Karpas-422 (cell line): ENCODE results near the gene NTM. TPM values are rescaled to one million over a fixed set of nuclear protein-coding genes. Genes with fewer than 3 reads are reported as not detected.

Source experiments
- DNase-seq: peaks from one replicate; pipeline ENCODE4 v3.0.0-alpha.2; 2015
- H2AFZ ChIP-seq: fragments of 200-600 bp; sonication (generic); 2 replicates; pipeline ENCODE4 v1.6.1; 2014; ENCODE audit warnings: antibody characterized with exemption, low read length, mixed read lengths
- H3K27ac ChIP-seq: fragments of 200-600 bp; sonication (generic); 2 replicates; pipeline ENCODE4 v1.5.1; 2014; ENCODE audit warnings: mild to moderate bottlenecking, low read length, moderate library complexity
- H3K27me3 ChIP-seq: fragments of 200-600 bp; sonication (generic); 2 replicates; pipeline ENCODE4 v1.6.1; 2014; ENCODE audit warnings: low read length, mixed read lengths
- H3K36me3 ChIP-seq: fragments of 200-600 bp; sonication (generic); 2 replicates; pipeline ENCODE4 v1.6.1; 2014; ENCODE audit warnings: low read length, mixed read lengths; ENCODE audit not compliant: insufficient read depth
- H3K4me1 ChIP-seq: fragments of 200-600 bp; sonication (generic); 2 replicates; pipeline ENCODE4 v1.6.1; 2014; ENCODE audit warnings: mild to moderate bottlenecking, low read length, mixed read lengths
- H3K4me2 ChIP-seq: fragments of 200-600 bp; sonication (generic); 2 replicates; pipeline ENCODE4 v1.6.1; 2014; ENCODE audit warnings: low read length, low read depth, mild to moderate bottlenecking; ENCODE audit not compliant: poor library complexity, severe bottlenecking
- H3K4me3 ChIP-seq: fragments of 200-600 bp; sonication (generic); 2 replicates; pipeline ENCODE4 v1.5.1; 2014; ENCODE audit warnings: mild to moderate bottlenecking, antibody characterized with exemption, low read length, mixed read lengths
- H3K79me2 ChIP-seq: fragments of 200-600 bp; sonication (generic); 2 replicates; pipeline ENCODE4 v1.6.1; 2014; ENCODE audit warnings: mild to moderate bottlenecking, low read length, mixed read lengths
- H3K9ac ChIP-seq: fragments of 200-600 bp; sonication (generic); 2 replicates; pipeline ENCODE4 v1.6.0; 2014; ENCODE audit warnings: low read length
- H3K9me2 ChIP-seq: fragments of 200-600 bp; sonication (generic), shearing (Covaris generic); replicated peaks from 2 replicates; pipeline ENCODE4 v1.6.0; 2014; ENCODE audit warnings: mild to moderate bottlenecking, low read length, moderate library complexity; ENCODE audit not compliant: insufficient read depth
- H3K9me3 ChIP-seq: fragments of 300-700, 200-600 bp; sonication (generic); 2 replicates; pipeline ENCODE4 v1.6.1; 2014; ENCODE audit warnings: low read length, mixed read lengths
- H4K20me1 ChIP-seq: fragments of 200-600 bp; sonication (generic); 2 replicates; pipeline ENCODE4 v1.6.1; 2014; ENCODE audit warnings: mild to moderate bottlenecking, antibody characterized with exemption, low read length, low read depth; ENCODE audit not compliant: insufficient read depth
- total RNA-seq: library from RNA; depleted of rRNA; stranded (reverse); fragments of >200 nt; shearing (Covaris generic); gene quantifications from 2 replicates; pipeline ENCODE4 v1.2.3, GENCODE V29; 2014; ENCODE audit warnings: low replicate concordance

NTM gene
- total RNA-seq, 1 experiment from 2014 or later, result not detected

DNA sequence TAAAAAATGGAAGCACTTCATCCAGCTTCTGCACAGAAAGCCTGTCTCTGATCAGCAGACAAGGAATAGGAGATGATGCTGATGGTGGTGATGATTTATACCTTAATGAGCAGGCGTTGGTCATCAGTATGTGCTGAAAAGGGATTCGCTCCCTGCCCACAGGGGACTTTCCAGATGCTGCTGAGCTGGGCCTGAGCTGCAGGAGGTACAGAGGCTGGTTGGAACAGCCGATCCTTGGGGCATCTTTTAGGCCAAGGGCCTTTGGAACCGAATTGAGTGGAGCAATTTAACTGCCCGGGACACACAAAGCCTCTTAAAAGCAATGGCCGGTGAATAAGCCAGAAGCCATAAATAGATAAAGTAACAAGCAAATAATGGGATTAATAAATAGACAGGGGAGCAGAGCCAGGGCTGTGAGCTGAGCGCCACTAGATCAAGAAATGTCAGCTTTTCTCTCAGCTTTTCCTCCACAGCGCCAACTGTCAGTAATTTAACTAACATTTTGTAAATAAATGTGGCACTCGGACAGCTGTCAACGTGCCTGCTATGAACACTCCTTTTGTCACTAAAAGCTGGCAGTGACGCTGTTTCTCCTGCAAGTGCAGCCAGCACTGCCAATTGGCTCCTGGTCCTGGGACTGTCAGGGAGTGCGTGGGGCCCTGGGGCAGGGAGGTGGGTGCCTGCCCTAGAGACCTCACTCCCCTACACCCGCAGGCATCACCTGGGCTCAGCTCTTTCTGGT, 562.3 kb downstream of the NTM start:
- Histone ChIP-seq H3K4me1 (no peaks in the 10 kb centered on the region), H3K27me3 (no peaks in the 10 kb centered on the region), H3K9ac (no peak overlapping the region), H3K9me3 (no peaks in the 10 kb centered on the region), H3K36me3 (no peaks in the 10 kb centered on the region), H3K9me2 (no peaks in the 10 kb centered on the region), H3K79me2 (no peaks in the 10 kb centered on the region), H3K4me2 (no peak overlapping the region), H3K27ac (no peak overlapping the region), H4K20me1 (no peaks in the 10 kb centered on the region), H3K4me3 (no peak overlapping the region), H2AFZ (no peak overlapping the region)
- no peak for DNase-seq

DNA sequence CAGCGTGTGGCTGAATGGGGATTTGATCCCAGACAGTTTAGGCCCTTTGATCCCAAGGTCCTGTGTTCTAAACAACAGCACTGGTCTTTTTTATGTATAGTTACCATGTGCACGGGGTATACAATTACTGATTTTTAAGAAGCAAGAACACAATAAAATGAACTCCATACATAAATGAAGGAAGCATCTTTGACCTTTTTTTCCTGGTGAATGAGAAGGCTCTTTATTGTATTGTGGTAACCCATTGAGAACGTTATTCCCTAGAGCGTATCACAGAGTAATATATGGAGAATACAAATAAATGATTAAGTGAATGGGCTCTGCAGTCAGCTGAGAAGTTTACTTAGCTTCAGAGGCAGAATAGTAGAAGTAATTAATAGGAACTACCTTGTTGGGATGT, 563.6 kb downstream of the NTM start:
- Histone ChIP-seq H3K4me1 (no peaks in the 10 kb centered on the region), H2AFZ (no peak overlapping the region), H3K79me2 (no peaks in the 10 kb centered on the region), H3K27ac (no peak overlapping the region), H3K9ac (no peak overlapping the region), H4K20me1 (no peaks in the 10 kb centered on the region), H3K9me2 (no peaks in the 10 kb centered on the region), H3K36me3 (no peaks in the 10 kb centered on the region), H3K4me3 (no peak overlapping the region), H3K27me3 (no peaks in the 10 kb centered on the region), H3K9me3 (no peaks in the 10 kb centered on the region), H3K4me2 (no peak overlapping the region)
- no peak for DNase-seq

DNA sequence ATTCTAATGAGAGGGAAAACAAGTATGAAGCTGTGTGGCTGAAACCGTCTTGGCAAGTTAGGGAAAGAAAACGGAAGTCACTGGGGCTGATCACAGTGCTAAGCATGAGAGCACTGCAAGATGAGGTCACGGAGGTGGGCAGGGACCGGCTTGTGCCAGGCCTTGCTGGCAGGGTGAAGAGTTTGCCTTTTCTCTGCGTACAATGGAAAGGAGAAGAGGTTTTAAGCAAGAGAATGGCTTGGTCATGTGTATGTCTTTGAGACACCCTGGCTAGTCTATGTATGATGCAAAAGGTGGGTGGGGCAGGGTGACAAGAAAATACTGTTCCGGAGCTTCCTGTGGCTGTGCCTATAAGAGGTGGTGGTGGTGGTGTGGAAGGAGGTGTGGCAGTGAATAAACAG, 567.9 kb downstream of the NTM start:
- H3K4me2 ChIP-seq, result no peak overlapping the region
- no peak overlapping the region for H3K27ac ChIP-seq
- H3K9me2 ChIP-seq, result no peaks in the 10 kb centered on the region
- H3K27me3 ChIP-seq, result no peaks in the 10 kb centered on the region
- no peak for DNase-seq
- no peaks in the 10 kb centered on the region for H3K4me1 ChIP-seq
- no peak overlapping the region for H3K9ac ChIP-seq
- H2AFZ ChIP-seq, result no peak overlapping the region
- H3K79me2 ChIP-seq, result no peaks in the 10 kb centered on the region
- H3K9me3 ChIP-seq, result no peaks in the 10 kb centered on the region
- no peak overlapping the region for H3K4me3 ChIP-seq
- no peaks in the 10 kb centered on the region for H3K36me3 ChIP-seq
- no peaks in the 10 kb centered on the region for H4K20me1 ChIP-seq

DNA sequence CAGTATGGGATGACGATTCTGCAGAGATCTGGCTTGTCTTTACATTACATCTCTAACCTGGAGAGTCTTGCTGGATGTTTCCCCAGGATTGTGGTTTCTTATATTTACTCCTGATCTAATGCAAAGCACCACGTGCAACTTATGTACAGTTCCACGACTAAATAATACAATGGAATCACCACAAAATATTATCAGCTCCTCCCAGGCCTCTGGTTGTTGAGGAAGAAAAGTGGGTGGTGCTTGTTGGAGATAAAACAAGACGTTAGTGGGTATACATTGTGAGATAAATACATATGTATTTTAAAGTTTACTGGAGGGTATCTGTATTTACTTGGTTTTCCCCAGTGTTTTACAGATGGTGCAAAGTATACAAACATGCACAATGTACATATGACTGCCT, 569.7 kb downstream of the NTM start:
- Histone ChIP-seq H3K4me1 (no peaks in the 10 kb centered on the region), H3K4me3 (no peak overlapping the region), H2AFZ (no peak overlapping the region), H3K4me2 (no peak overlapping the region), H3K79me2 (no peaks in the 10 kb centered on the region), H3K27ac (no peak overlapping the region), H3K9me2 (no peaks in the 10 kb centered on the region), H4K20me1 (no peaks in the 10 kb centered on the region), H3K36me3 (no peaks in the 10 kb centered on the region), H3K9me3 (no peaks in the 10 kb centered on the region), H3K27me3 (no peaks in the 10 kb centered on the region), H3K9ac (no peak overlapping the region)
- DNase-seq, result no peak

DNA sequence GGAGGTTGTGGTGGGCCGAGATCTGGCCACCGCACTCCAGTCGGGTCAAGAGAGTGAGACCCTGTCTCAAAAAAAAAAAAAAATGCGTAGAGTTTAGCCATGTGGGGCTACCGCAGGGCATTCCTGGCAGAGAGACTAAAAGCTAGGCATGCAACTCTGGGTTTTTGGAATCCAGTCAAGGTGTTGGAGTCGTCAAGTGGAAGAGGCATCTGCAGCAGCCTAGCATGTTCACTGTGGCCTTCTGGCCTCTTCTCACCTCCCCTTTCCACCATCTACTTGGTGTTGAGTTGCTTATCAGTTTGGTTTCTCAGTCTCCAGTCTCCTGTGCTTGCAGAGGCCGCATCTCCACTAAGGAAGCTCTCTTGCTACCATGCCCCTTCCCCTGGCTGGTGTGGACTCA, 572.5 kb downstream of the NTM start:
- Histone ChIP-seq H3K4me3 (no peak overlapping the region), H3K4me1 (no peaks in the 10 kb centered on the region), H4K20me1 (no peaks in the 10 kb centered on the region), H3K27ac (no peak overlapping the region), H3K36me3 (no peaks in the 10 kb centered on the region), H3K9ac (no peak overlapping the region), H3K9me3 (no peaks in the 10 kb centered on the region), H3K4me2 (no peak overlapping the region), H3K9me2 (no peaks in the 10 kb centered on the region), H3K27me3 (no peaks in the 10 kb centered on the region), H2AFZ (no peak overlapping the region), H3K79me2 (no peaks in the 10 kb centered on the region)
- no peak for DNase-seq

DNA sequence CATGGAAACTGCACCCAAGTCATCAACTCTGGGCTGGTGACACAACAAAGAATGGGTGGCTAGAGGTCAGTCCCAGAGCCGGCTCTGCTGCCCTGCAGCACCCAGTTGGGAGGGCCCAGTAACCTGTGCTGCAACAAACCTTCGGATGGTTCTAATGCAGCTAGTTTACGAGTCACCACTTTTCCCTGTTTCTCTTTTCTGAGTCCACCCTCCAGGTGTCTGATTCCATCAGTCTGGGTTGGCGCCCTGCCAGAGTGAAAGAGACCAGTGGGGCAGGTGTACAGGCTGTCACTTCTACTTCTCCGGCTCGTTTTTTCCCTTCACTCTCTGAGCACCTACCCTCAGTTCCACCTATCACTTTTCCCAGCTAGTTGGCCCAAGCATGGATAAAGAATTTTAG, 572.9 kb downstream of the NTM start:
- no peak overlapping the region for H3K9ac ChIP-seq
- H3K36me3 ChIP-seq, result no peaks in the 10 kb centered on the region

DNA sequence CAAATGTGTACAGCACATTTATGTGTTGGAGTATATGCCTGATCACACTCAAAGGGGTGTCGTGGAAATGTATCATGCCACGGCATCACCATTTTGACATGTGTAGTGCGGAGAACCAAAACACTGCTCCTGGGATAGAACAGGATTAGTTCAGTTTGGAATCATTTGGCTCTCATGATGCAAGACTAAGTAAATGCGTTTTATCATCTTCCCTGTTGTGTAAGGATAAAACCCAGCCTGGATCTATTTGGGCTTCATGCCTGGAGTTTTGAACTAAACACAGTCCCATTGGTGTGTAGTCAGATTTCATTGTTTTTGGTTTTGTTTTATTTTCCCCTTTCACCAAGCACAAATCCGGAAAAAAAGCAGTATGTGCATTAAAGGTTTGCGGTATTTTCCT, 574.3 kb downstream of the NTM start:
- Histone ChIP-seq H3K9me3 (no peaks in the 10 kb centered on the region), H3K4me2 (no peak overlapping the region), H3K36me3 (no peaks in the 10 kb centered on the region), H3K9me2 (no peaks in the 10 kb centered on the region), H3K4me3 (no peak overlapping the region), H3K79me2 (no peaks in the 10 kb centered on the region), H3K9ac (no peak overlapping the region), H4K20me1 (no peaks in the 10 kb centered on the region), H3K4me1 (no peaks in the 10 kb centered on the region), H2AFZ (no peak overlapping the region), H3K27me3 (no peaks in the 10 kb centered on the region), H3K27ac (no peak overlapping the region)
- DNase-seq, result no peak

More for the DNA sequence above, 572.9 kb downstream of the NTM start:
- DNase-seq, result no peak
- no peaks in the 10 kb centered on the region for H3K27me3 ChIP-seq
- H3K4me2 ChIP-seq, result no peak overlapping the region
- H3K79me2 ChIP-seq, result no peaks in the 10 kb centered on the region
- H3K9me3 ChIP-seq, result no peaks in the 10 kb centered on the region
- no peak overlapping the region for H3K4me3 ChIP-seq
- no peaks in the 10 kb centered on the region for H3K9me2 ChIP-seq
- H4K20me1 ChIP-seq, result no peaks in the 10 kb centered on the region
- no peak overlapping the region for H3K27ac ChIP-seq
- H3K4me1 ChIP-seq, result no peaks in the 10 kb centered on the region
- no peak overlapping the region for H2AFZ ChIP-seq

DNA sequence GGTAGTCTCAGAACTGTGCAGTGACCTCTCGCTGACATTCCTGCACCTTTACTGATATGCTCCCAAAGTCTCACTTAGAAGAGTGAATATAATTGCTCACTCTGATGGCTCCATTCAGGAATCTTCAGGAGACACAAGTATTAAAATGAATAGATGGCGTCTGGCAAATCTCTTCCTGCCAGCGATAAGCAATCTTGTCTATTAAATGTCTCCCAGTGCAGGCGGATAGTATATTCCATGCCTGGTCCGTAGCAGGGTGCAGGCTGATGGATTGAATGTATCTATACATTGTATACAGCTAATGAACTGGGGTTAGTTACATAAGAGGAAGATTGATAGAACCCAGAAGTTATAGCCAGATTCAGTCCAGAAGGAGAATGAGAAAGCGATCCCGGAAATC, 575.3 kb downstream of the NTM start:
- no peak overlapping the region for H3K27ac ChIP-seq

More for the DNA sequence above, 575.3 kb downstream of the NTM start:
- Histone ChIP-seq H3K9me2 (no peaks in the 10 kb centered on the region), H3K27me3 (no peaks in the 10 kb centered on the region), H3K9me3 (no peaks in the 10 kb centered on the region), H4K20me1 (no peaks in the 10 kb centered on the region), H2AFZ (no peak overlapping the region), H3K79me2 (no peaks in the 10 kb centered on the region), H3K9ac (no peak overlapping the region), H3K4me3 (no peak overlapping the region), H3K4me2 (no peak overlapping the region), H3K4me1 (no peaks in the 10 kb centered on the region), H3K36me3 (no peaks in the 10 kb centered on the region)
- no peak for DNase-seq
